MG63 (cell line): ENCODE results near the gene OR51I2. TPM values are rescaled to one million over a fixed set of nuclear protein-coding genes. Genes with fewer than 3 reads are reported as not detected.

Experiments
- DNase-seq: peaks from one replicate; pipeline ENCODE4 v3.0.0-alpha.2; 2020
- H3K27me3 ChIP-seq: fragments of 250-450 bp; sonication (Bioruptor Pico); 2 replicates; pipeline ENCODE4 v1.5.1; 2020; ENCODE audit warnings: mild to moderate bottlenecking, moderate library complexity
- H3K36me3 ChIP-seq: fragments of 250-450 bp; sonication (Bioruptor Pico); 2 replicates; pipeline ENCODE4 v1.5.1; 2020; ENCODE audit warnings: mild to moderate bottlenecking, moderate library complexity
- H3K4me3 ChIP-seq: fragments of 250-450 bp; sonication (Bioruptor Pico); 2 replicates; pipeline ENCODE4 v1.5.1; 2020; ENCODE audit warnings: mild to moderate bottlenecking, moderate library complexity
- H3K9me3 ChIP-seq: fragments of 250-450 bp; sonication (Bioruptor Pico); 2 replicates; pipeline ENCODE4 v1.5.1; 2020; ENCODE audit warnings: mild to moderate bottlenecking, moderate library complexity
- total RNA-seq: library from RNA; depleted of rRNA; stranded (reverse); fragments of >200 nt; shearing (Covaris generic); gene quantifications from 2 replicates; pipeline ENCODE4 v1.2.3, GENCODE V29; 2014; ENCODE audit warnings: low replicate concordance; rRNA removed

The OR51I2 gene, protein sequence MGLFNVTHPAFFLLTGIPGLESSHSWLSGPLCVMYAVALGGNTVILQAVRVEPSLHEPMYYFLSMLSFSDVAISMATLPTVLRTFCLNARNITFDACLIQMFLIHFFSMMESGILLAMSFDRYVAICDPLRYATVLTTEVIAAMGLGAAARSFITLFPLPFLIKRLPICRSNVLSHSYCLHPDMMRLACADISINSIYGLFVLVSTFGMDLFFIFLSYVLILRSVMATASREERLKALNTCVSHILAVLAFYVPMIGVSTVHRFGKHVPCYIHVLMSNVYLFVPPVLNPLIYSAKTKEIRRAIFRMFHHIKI
- total RNA-seq, result not detected in 2 replicates

DNA sequence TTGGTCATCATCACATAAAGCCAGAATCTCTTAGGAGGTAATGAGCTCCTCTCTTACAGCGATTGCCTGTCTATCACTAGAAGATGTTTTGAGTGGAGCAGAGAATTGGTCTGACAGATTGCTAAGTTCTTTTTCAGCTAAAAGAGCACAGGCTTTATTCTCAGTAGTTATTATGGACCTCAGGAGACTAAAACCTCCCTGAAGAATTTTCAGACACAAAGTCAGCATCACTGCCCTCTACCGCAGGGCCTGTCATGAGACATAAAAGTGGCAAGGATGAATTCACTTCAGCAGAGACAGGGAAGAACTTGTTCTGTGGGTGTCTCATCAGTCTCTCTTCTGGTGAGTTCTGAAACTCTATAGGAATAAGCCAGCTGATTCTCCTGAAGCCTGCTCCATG, at the start of gene OR51I2:
TSS of gene OR51I2 (plus strand) at position 301 of the 400 bp plus-strand sequence. CDS start 4,166 bp downstream, outside the sequence.
- no peak for DNase-seq
- no peaks in the 10 kb centered on the region for H3K9me3 ChIP-seq
- H3K36me3 ChIP-seq, result no peaks in the 10 kb centered on the region
- no peak within 1 kb of the TSS for H3K4me3 ChIP-seq
- H3K27me3 ChIP-seq, result no peaks in the 10 kb centered on the region

DNA sequence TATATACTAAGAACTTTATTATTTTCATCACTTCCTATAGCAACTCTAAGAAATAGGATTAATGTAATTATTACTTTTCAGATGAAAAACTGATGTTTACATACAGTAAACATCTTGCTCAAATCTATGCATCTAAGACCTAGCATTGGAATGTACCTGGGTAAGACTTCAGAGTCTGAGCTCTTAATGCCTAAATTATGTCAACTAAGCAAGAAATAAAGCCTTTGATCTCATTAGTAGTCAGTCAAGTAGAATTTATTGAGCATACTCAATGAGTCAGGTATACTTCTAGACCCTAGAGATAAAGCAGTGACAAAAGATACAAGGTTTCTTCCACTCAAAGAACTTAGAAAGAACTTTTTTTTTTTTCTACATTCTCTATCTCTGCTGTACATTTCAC, 44.0 kb upstream of the OR51I2 start:
- Histone ChIP-seq H3K27me3 (peaks cover 10% of the 10 kb centered on the region), H3K4me3 (no peak overlapping the region), H3K9me3 (no peaks in the 10 kb centered on the region; the same call in 1 of the 2 replicates), H3K36me3 (no peaks in the 10 kb centered on the region)
- no peak for DNase-seq

DNA sequence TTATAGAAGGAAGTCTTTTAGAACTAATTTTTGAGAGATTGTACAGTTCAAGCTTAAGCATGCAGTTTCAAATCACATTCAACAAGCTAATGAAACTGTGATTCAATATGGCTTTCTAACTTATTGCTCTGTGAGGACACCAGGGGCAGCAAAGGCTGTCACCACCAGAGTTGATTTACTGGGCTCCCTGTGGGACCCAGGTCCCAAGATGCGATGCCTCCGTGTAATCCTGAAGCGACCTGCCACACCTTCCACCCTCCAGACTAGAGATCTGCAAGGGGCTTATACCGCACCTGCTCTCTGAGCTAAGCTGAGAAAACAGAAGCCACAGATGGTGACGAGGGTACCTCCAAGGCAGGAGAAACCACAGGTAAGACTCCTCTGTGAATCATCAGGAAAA, 28.1 kb upstream of the OR51I2 start:
- DNase-seq, result no peak
- Histone ChIP-seq H3K4me3 (no peak overlapping the region), H3K27me3 (peaks cover 10% of the 10 kb centered on the region), H3K9me3 (no peaks in the 10 kb centered on the region), H3K36me3 (no peaks in the 10 kb centered on the region)

- Histone ChIP-seq H3K4me3 (no peak within 1 kb of the TSS), H3K36me3 (no peaks in the 10 kb centered on the region), H3K9me3 (no peaks in the 10 kb centered on the region), H3K27me3 (peaks cover 17% of the 10 kb centered on the region)
- DNase-seq, result no peak
These were observed 27.3 kb upstream of the OR51I2 start, which contains the start of gene OR51Q1 for GRCh38 chr11:5421811-5422210. Gene OR51Q1 (plus strand): TSS chr11:5422111. CDS start chr11:5422201, 90 bp downstream.

- Histone ChIP-seq H3K27me3 (peaks cover 20% of the 10 kb centered on the region), H3K9me3 (no peaks in the 10 kb centered on the region), H3K4me3 (no peak overlapping the region), H3K36me3 (no peaks in the 10 kb centered on the region)
- no peak for DNase-seq
These were observed 26.0 kb upstream of the OR51I2 start for GRCh38 chr11:5423131-5423530.

DNA sequence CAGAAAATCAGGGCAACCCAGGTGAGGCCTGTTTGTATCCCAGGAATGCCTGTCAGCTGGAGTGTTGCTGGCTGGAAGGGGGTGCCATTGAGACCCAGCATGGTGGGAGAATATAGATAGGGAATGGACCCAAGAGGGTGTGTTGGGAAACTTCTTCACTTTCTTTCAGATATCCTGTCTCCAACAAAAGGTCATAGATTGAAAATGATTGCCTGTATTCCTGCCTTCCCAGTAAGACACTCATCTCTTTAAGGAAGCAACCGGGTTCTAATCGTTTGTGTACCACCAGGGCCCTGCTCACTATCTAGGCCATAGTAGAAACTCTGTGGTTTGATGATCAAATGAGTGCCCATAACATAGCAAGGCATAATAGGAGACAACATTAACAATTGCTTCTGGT, 7.7 kb upstream of the OR51I2 start, which contains the start of gene OR51I1:
TSS of gene OR51I1 (minus strand) at position 101 of the 400 bp plus-strand sequence. CDS start at position 101, 0 bp downstream.
- Histone ChIP-seq H3K27me3 (peaks cover 3% of the 10 kb centered on the region; the same call in 1 of the 2 replicates), H3K36me3 (no peaks in the 10 kb centered on the region), H3K9me3 (no peaks in the 10 kb centered on the region), H3K4me3 (no peak within 1 kb of the TSS)
- no peak for DNase-seq

DNA sequence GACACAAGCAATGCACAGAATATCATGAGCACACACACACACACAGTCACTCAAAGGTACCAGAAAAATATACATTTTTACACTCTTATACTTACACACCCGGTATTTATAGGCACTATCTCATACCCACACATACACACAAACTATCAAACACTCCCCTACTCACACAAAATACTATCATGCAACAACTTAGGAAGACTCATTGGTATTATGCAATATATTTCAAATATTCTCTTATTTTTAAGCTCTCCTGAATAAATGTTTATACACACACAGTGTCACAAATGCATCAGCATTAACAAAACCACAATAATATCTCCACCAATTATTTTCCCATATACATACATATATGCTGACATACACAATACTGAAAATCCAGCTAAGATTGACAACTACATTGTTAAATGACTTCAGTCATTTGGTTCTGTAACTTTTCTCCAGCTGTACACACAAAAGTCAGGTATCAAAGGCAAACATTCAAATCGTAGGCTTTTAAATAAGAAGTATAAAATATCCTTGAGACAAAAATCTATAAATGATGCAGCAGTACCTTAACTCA, 5.2 kb upstream of the OR51I2 start:
- Histone ChIP-seq H3K9me3 (no peaks in the 10 kb centered on the region), H3K4me3 (no peak overlapping the region), H3K27me3 (peaks cover 3% of the 10 kb centered on the region; the same call in 1 of the 2 replicates), H3K36me3 (no peaks in the 10 kb centered on the region)
- DNase-seq, result no peak

DNA sequence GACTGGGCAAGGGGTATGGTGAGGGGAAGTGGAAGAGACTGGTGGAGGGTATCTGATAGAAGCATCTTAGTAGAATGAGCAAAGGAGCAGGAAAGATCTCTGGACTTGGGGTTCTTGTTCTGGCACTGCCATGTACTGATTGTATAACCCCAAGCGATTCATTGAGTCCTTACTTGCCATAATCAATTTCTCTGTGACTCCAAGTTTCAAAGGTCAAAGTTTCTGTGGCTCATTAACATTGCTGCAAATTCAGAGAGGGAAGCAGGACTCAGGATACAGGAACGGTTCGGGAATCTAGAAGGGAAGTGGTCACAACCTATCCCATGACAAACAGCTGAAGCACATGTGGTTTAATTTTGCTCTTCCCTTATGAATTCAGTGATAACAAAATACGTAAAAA, 309 bp downstream of the OR51I2 start:
- H3K9me3 ChIP-seq, result no peaks in the 10 kb centered on the region
- no peaks in the 10 kb centered on the region for H3K27me3 ChIP-seq
- H3K4me3 ChIP-seq, result no peak overlapping the region
- H3K36me3 ChIP-seq, result no peaks in the 10 kb centered on the region
- no peak for DNase-seq

DNA sequence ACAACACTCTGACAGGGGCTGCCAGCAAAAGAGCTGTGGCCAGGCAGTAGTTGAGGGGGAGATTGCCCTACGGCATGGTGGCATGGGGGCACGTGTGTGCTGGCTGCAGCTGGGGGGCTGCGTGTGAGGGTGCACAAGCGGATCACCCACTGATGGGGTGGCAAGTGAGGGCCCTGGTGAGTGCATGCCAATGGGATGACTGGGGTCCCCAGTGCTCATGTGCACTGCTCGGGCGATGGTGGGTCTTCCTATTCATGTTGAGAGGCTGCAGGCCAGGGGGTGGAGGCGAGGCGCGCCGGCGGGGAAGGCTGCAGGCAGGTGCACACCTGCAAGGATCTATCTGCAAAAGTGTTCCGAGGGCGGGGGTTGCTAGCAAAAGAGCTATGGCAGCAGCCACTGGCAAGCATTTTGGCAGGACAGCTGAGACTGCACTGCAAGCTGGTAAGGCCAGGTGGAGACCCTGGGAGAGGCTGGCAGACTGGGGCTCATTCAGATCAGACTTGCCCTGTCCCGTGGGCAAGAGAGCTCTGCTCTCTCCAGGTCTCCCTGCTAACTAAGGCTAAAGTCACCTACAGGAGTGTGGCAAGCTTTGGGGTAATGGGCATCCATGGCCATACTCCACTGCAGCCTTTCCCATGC, 12.0 kb downstream of the OR51I2 start:
- DNase-seq, result no peak
- Histone ChIP-seq H3K36me3 (no peaks in the 10 kb centered on the region), H3K27me3 (no peaks in the 10 kb centered on the region), H3K4me3 (no peak overlapping the region), H3K9me3 (no peaks in the 10 kb centered on the region)

GRCh38 chr11:5467527-5467926, 18.4 kb downstream of the OR51I2 start:
- Histone ChIP-seq H3K9me3 (no peaks in the 10 kb centered on the region), H3K4me3 (no peak overlapping the region), H3K36me3 (no peaks in the 10 kb centered on the region), H3K27me3 (peaks cover 1% of the 10 kb centered on the region; the same call in 1 of the 2 replicates)
- no peak for DNase-seq

GRCh38 chr11:5473921-5474320, 24.8 kb downstream of the OR51I2 start:
- H3K4me3 ChIP-seq, result no peak overlapping the region
- no peak for DNase-seq
- peaks cover 11% of the 10 kb centered on the region for H3K27me3 ChIP-seq
- H3K9me3 ChIP-seq, result no peaks in the 10 kb centered on the region
- H3K36me3 ChIP-seq, result no peaks in the 10 kb centered on the region

DNA sequence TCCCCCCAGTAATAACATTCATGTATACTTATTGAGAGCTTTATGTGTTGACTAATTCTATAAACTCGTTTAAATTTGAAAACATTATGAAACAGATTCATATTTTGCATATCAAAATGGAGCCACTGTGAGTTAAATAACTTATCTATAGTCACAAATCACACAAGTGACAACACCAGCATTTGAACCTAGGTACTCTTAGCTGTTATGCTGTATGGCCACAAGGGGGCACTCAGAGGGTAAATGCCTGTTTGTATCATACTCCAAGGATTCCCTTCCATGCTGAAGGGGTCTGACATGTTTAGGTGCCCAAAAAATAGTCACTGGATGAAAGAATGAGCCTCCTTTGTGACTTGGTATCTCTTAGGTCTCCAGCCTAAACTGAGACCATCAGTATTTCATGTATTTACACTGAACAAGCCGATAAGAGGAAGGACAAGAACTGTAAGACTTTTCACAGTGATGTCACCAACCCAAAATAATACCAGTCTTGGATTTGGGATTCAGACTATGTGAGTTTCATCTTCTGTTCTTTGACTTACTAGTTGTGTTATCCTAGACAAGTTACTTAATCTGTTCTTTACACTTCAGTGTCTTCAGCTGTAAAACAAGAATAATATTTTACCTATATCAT, 27.2 kb downstream of the OR51I2 start:
- Histone ChIP-seq H3K27me3 (peaks cover 11% of the 10 kb centered on the region), H3K9me3 (no peaks in the 10 kb centered on the region), H3K4me3 (no peak overlapping the region), H3K36me3 (no peaks in the 10 kb centered on the region)
- DNase-seq, result peak; percentile 5

DNA sequence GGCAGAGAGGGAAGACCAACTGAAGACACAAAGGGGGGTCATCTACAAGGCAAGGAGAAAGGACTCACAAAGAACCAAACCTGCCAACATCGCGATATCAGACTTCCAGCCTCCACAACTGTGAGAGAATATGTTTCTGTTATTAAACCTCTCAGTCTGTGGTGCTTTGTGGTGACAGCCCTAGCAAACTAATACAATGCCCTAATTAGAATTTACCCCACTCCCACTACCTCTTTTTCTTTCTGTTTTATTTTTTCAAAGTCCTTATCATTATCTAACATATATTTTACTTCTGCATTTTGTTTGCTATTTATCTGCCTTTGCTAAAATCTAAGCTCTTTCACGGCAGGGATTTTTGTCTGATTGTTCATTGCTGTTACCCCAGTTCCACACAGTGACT, 36.9 kb downstream of the OR51I2 start:
- Histone ChIP-seq H3K27me3 (no peaks in the 10 kb centered on the region), H3K4me3 (no peak overlapping the region), H3K36me3 (no peaks in the 10 kb centered on the region), H3K9me3 (no peaks in the 10 kb centered on the region)
- no peak for DNase-seq

GRCh38 chr11:5486421-5486820, 37.3 kb downstream of the OR51I2 start:
- H3K36me3 ChIP-seq, result no peaks in the 10 kb centered on the region
- no peak for DNase-seq

DNA sequence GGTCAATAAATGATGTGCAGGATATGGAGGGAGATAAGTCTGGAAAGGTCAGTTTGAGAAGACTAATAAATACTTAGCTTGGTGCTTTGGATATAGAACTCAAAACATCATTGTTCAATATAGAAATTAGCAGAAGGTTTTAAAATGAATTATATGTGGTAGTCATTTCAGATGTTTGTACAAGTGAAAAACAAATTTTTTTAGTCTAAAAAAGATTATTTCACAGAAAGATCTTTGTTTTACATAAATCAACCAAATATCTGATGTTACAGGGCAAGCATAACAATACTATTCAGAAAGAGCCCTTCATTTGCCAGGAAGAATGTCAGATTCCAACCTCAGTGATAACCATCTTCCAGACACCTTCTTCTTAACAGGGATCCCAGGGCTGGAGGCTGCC, 39.3 kb downstream of the OR51I2 start, which contains the start of gene OR52D1:
TSS of gene OR52D1 (plus strand) at position 301 of the 400 bp plus-strand sequence. CDS start at position 323, 22 bp downstream.
- no peaks in the 10 kb centered on the region for H3K27me3 ChIP-seq
- H3K36me3 ChIP-seq, result no peaks in the 10 kb centered on the region
- H3K4me3 ChIP-seq, result no peak within 1 kb of the TSS
- no peak for DNase-seq
- H3K9me3 ChIP-seq, result no peaks in the 10 kb centered on the region

More at GRCh38 chr11:5486421-5486820, 37.3 kb downstream of the OR51I2 start:
- H3K9me3 ChIP-seq, result no peaks in the 10 kb centered on the region
- no peaks in the 10 kb centered on the region for H3K27me3 ChIP-seq
- H3K4me3 ChIP-seq, result no peak overlapping the region

GRCh38 chr11:5488798-5489399, 39.8 kb downstream of the OR51I2 start:
- no peak for DNase-seq
- H3K4me3 ChIP-seq, result no peak overlapping the region
- no peaks in the 10 kb centered on the region for H3K9me3 ChIP-seq
- H3K27me3 ChIP-seq, result no peaks in the 10 kb centered on the region
- no peaks in the 10 kb centered on the region for H3K36me3 ChIP-seq
